Astrocyte (in vitro differentiated cells and primary cell): ENCODE data around the gene OTUB2. TPM values are rescaled to one million over a fixed set of nuclear protein-coding genes. Genes with fewer than 3 reads are reported as not detected.

ENCODE experiments used
- DNase-seq: peaks from one replicate; pipeline ENCODE4 v3.0.0-alpha.2; 2010; ENCODE audit warnings: low read depth
- FAIRE-seq: peaks from 2 replicates; lab custom pipeline; 2011; peaks lifted over from hg19 to GRCh38; lab: Jason Lieb, UNC
- H2AFZ ChIP-seq: 2 replicates; pipeline ENCODE4 v1.6.0; 2012; ENCODE audit warnings: low read depth, low read length, inconsistent platforms
- H3K27ac ChIP-seq: 2 replicates; pipeline ENCODE4 v1.5.1; 2011; ENCODE audit warnings: low read depth, low read length, inconsistent platforms
- H3K27me3 ChIP-seq: 2 replicates; pipeline ENCODE4 v1.6.0; 2011; ENCODE audit warnings: low read length, inconsistent platforms; ENCODE audit not compliant: insufficient read depth
- H3K36me3 ChIP-seq: 2 replicates; pipeline ENCODE4 v1.5.1; 2011; ENCODE audit warnings: low read length, inconsistent platforms; ENCODE audit not compliant: insufficient read depth
- H3K4me1 ChIP-seq: 2 replicates; pipeline ENCODE4 v1.5.1; 2011; ENCODE audit warnings: low read length, inconsistent platforms; ENCODE audit not compliant: insufficient read depth
- H3K4me2 ChIP-seq: 2 replicates; pipeline ENCODE4 v1.6.0; 2012; ENCODE audit warnings: low read length, inconsistent platforms
- H3K4me3 ChIP-seq: 2 replicates; pipeline ENCODE4 v1.5.1; 2011; ENCODE audit warnings: low read depth, mild to moderate bottlenecking, low read length, inconsistent platforms; ENCODE audit not compliant: insufficient read depth
- H3K79me2 ChIP-seq: 2 replicates; pipeline ENCODE4 v1.6.0; 2012; ENCODE audit warnings: mild to moderate bottlenecking, low read length, inconsistent platforms; ENCODE audit not compliant: insufficient read depth
- H3K9ac ChIP-seq: 2 replicates; pipeline ENCODE4 v1.6.0; 2012; ENCODE audit warnings: mild to moderate bottlenecking, low read length, inconsistent platforms
- H3K9me3 ChIP-seq: 2 replicates; pipeline ENCODE4 v1.5.1; 2012; ENCODE audit warnings: low read depth, mild to moderate bottlenecking, low read length, inconsistent platforms; ENCODE audit not compliant: insufficient read depth
- H4K20me1 ChIP-seq: 2 replicates; pipeline ENCODE4 v1.6.0; 2012; ENCODE audit warnings: low read length, inconsistent platforms; ENCODE audit not compliant: insufficient read depth
- H3K27ac Mint-ChIP-seq: one replicate; pipeline ENCODE4 v1.8.0; 2021; ENCODE audit warnings: mild to moderate bottlenecking, mixed read lengths; ENCODE audit not compliant: unreplicated experiment
- H3K27me3 Mint-ChIP-seq: one replicate; pipeline ENCODE4 v1.8.0; 2021; ENCODE audit warnings: low read depth, mixed read lengths; ENCODE audit not compliant: unreplicated experiment
- H3K36me3 Mint-ChIP-seq: one replicate; pipeline ENCODE4 v1.8.0; 2021; ENCODE audit warnings: low read depth, mixed read lengths; ENCODE audit not compliant: unreplicated experiment
- H3K4me1 Mint-ChIP-seq: one replicate; pipeline ENCODE4 v1.8.0; 2021; ENCODE audit warnings: low read depth, mixed read lengths; ENCODE audit not compliant: unreplicated experiment
- H3K4me3 Mint-ChIP-seq: one replicate; pipeline ENCODE4 v1.8.0; 2021; ENCODE audit warnings: mild to moderate bottlenecking, moderate library complexity, mixed read lengths; ENCODE audit not compliant: unreplicated experiment
- H3K9me3 Mint-ChIP-seq: one replicate; pipeline ENCODE4 v1.8.0; 2021; ENCODE audit warnings: mild to moderate bottlenecking, mixed read lengths; ENCODE audit not compliant: unreplicated experiment
- CTCF ChIP-seq: IDR thresholded peaks from 2 replicates; pipeline ENCODE4 v1.5.1; 2011; ENCODE audit warnings: low read depth, mild to moderate bottlenecking, inconsistent platforms, low read length, moderate library complexity; ENCODE audit not compliant: insufficient read depth
- EZH2 ChIP-seq: IDR thresholded peaks from 2 replicates; pipeline ENCODE4 v1.6.1; 2012; ENCODE audit warnings: mild to moderate bottlenecking, low read length, inconsistent platforms; ENCODE audit not compliant: insufficient read depth
- total RNA-seq: library from RNA; stranded (reverse); gene quantifications from 2 replicates; pipeline ENCODE4 v1.2.1, GENCODE V29; 2021

Gene OTUB2
- total RNA-seq, 1 donor from 2014 or later, result 3.3 TPM

GRCh38 chr14:94093418-94093817 lies 67.3 kb downstream of the OTUB2 start:
- H3K4me3 ChIP-seq, result no peak overlapping the region
- no peak for TF ChIP-seq EZH2
- TF ChIP-seq CTCF, result no peak
- H3K4me1 ChIP-seq, result peaks cover 11% of the 10 kb centered on the region
- H3K27ac ChIP-seq, result no peak overlapping the region
- no peak overlapping the region for H3K9ac ChIP-seq
- Mint-ChIP-seq H3K27me3 (no peaks in the 10 kb centered on the region), H3K36me3 (peaks cover 8% of the 10 kb centered on the region), H3K4me1 (peaks cover 18% of the 10 kb centered on the region), H3K4me3 (no peak overlapping the region), H3K27ac (no peak overlapping the region), H3K9me3 (no peaks in the 10 kb centered on the region)
- no peak for FAIRE-seq
- no peaks in the 10 kb centered on the region for H3K27me3 ChIP-seq
- no peaks in the 10 kb centered on the region for H3K9me3 ChIP-seq
- no peak for DNase-seq
- H4K20me1 ChIP-seq, result no peaks in the 10 kb centered on the region
- no peaks in the 10 kb centered on the region for H3K79me2 ChIP-seq
- H3K36me3 ChIP-seq, result no peaks in the 10 kb centered on the region
- no peak overlapping the region for H2AFZ ChIP-seq
- no peak overlapping the region for H3K4me2 ChIP-seq

GRCh38 chr14:94097091-94097490 lies 71.0 kb downstream of the OTUB2 start:
- no peak overlapping the region for H3K4me3 ChIP-seq
- Mint-ChIP-seq H3K9me3 (no peaks in the 10 kb centered on the region), H3K27ac (no peak overlapping the region), H3K4me1 (peaks cover 14% of the 10 kb centered on the region), H3K36me3 (peaks cover 15% of the 10 kb centered on the region), H3K4me3 (no peak overlapping the region), H3K27me3 (no peaks in the 10 kb centered on the region)
- no peaks in the 10 kb centered on the region for H3K9me3 ChIP-seq
- no peak overlapping the region for H3K27ac ChIP-seq
- H3K4me2 ChIP-seq, result no peak overlapping the region
- FAIRE-seq, result no peak
- no peak for DNase-seq
- no peak for TF ChIP-seq EZH2
- TF ChIP-seq CTCF, result no peak
- no peaks in the 10 kb centered on the region for H3K36me3 ChIP-seq
- no peak overlapping the region for H3K9ac ChIP-seq
- peaks cover 10% of the 10 kb centered on the region for H3K4me1 ChIP-seq
- H3K79me2 ChIP-seq, result no peaks in the 10 kb centered on the region
- H3K27me3 ChIP-seq, result no peaks in the 10 kb centered on the region
- no peak overlapping the region for H2AFZ ChIP-seq
- H4K20me1 ChIP-seq, result peaks cover 8% of the 10 kb centered on the region

Other genes with a start within 250 kb of the OTUB2 start
- not detected in 2 replicates for gene PRIMA1, start 237.9 kb upstream of the OTUB2 start, total RNA-seq
- not detected in 2 replicates for gene FAM181A, start 99.0 kb upstream of the OTUB2 start, total RNA-seq
- 0.25 TPM in 1 of 2 replicates, not detected in the other for gene ASB2, start 49.8 kb upstream of the OTUB2 start, total RNA-seq
- not detected in 2 replicates for gene CCDC197, start 29.0 kb upstream of the OTUB2 start, total RNA-seq
- 206 TPM in 2 replicates for gene DDX24, start 54.9 kb downstream of the OTUB2 start, total RNA-seq
- 28.4 and 30.8 TPM in 2 replicates for gene IFI27L1, start 55.0 kb downstream of the OTUB2 start, total RNA-seq
- 1,022 and 1,408 TPM in 2 replicates for gene IFI27, start 84.4 kb downstream of the OTUB2 start, total RNA-seq
- 63.9 and 79.9 TPM in 2 replicates for gene IFI27L2, start 103.3 kb downstream of the OTUB2 start, total RNA-seq
- 6.0 and 7.5 TPM in 2 replicates for gene PPP4R4, start 148.0 kb downstream of the OTUB2 start, total RNA-seq